Liver (tissue), 9 donors: Measurements from ENCODE around the gene CECR2. TPM values are rescaled to one million over a fixed set of nuclear protein-coding genes. Genes with fewer than 3 reads are reported as not detected.

ENCODE experiments used
- DNase-seq: peaks from one replicate; pipeline ENCODE4 v3.0.0-alpha.2; 2017; ENCODE audit warnings: low spot score
- H3K27ac ChIP-seq, 2 donors: one replicate each; pipeline ENCODE4 v1.7.0; 2013; ENCODE audit warnings: inconsistent platforms in 2 of 2, low read length in 2 of 2, control low read depth in 1 of 2, low read depth in 1 of 2, mild to moderate bottlenecking in 1 of 2
- H3K27me3 ChIP-seq, 4 donors: one replicate each; pipeline versions ENCODE4 v1.6.1 to v1.7.0; 2013; ENCODE audit warnings: low read length in 3 of 4, inconsistent platforms in 1 of 4, mild to moderate bottlenecking in 1 of 4, moderate library complexity in 1 of 4; ENCODE audit not compliant: control insufficient read depth in 4 of 4, insufficient read depth in 4 of 4
- H3K36me3 ChIP-seq, 4 donors: one replicate each; pipeline versions ENCODE4 v1.6.1 to v1.7.0; 2013; ENCODE audit warnings: low read length in 3 of 4, mild to moderate bottlenecking in 3 of 4, low read depth in 1 of 4, moderate library complexity in 1 of 4; ENCODE audit not compliant: control insufficient read depth in 4 of 4, insufficient read depth in 3 of 4
- H3K4me1 ChIP-seq, 4 donors: one replicate each; pipeline versions ENCODE4 v1.6.1 to v1.7.0; 2013; ENCODE audit warnings: low read length in 3 of 4, mild to moderate bottlenecking in 3 of 4, moderate library complexity in 1 of 4; ENCODE audit not compliant: control insufficient read depth in 4 of 4, insufficient read depth in 4 of 4
- H3K4me3 ChIP-seq, 3 donors: one replicate each; pipeline versions ENCODE4 v1.6.1 to v1.7.0; 2013; ENCODE audit warnings: low read length in 3 of 3, control low read depth in 1 of 3, low read depth in 1 of 3, mild to moderate bottlenecking in 1 of 3
- H3K9ac ChIP-seq, 2 donors: one replicate each; pipeline ENCODE4 v1.7.0; 2013; ENCODE audit warnings: low read length in 2 of 2, mild to moderate bottlenecking in 2 of 2, moderate library complexity in 2 of 2, control low read depth in 1 of 2, low read depth in 1 of 2
- H3K9me3 ChIP-seq, 4 donors: one replicate each; pipeline versions ENCODE4 v1.6.1 to v1.7.0; 2013; ENCODE audit warnings: low read length in 3 of 4; ENCODE audit not compliant: control insufficient read depth in 4 of 4
- ATF3 ChIP-seq: IDR thresholded peaks from 2 replicates; pipeline ENCODE4 v1.6.1; 2016; ENCODE audit warnings: antibody characterized with exemption
- CTCF ChIP-seq: fragments of 150-350 bp; IDR thresholded peaks from 2 replicates; pipeline ENCODE4 v1.5.1; 2017; ENCODE audit warnings: improper control_type of control experiment, low read depth, low read length; ENCODE audit not compliant: missing input control
- EGR1 ChIP-seq, 2 donors: IDR thresholded peaks; 2 replicates each; pipeline ENCODE4 v1.6.1; 2016 to 2018; ENCODE audit warnings: antibody characterized with exemption in 2 of 2, low read depth in 2 of 2
- FOXA1 ChIP-seq: IDR thresholded peaks from 2 replicates; pipeline ENCODE4 v1.6.1; 2016; ENCODE audit warnings: antibody characterized with exemption
- FOXA2 ChIP-seq: IDR thresholded peaks from 2 replicates; pipeline ENCODE4 v1.6.1; 2016; ENCODE audit warnings: antibody characterized with exemption
- GABPA ChIP-seq, 2 donors: IDR thresholded peaks in 1 of 2; conservative IDR thresholded peaks in 1 of 2; 2 replicates each; pipeline ENCODE4 v1.6.1; 2016; ENCODE audit warnings: antibody characterized with exemption in 2 of 2, mild to moderate bottlenecking in 1 of 2, moderate library complexity in 1 of 2
- HNF4A ChIP-seq, 2 donors: conservative IDR thresholded peaks; 2 replicates each; pipeline ENCODE4 v1.6.1; 2016; ENCODE audit warnings: antibody characterized with exemption in 2 of 2, mild to moderate bottlenecking in 2 of 2
- HNF4G ChIP-seq: IDR thresholded peaks from 2 replicates; pipeline ENCODE4 v1.6.1; 2016; ENCODE audit warnings: antibody characterized with exemption
- JUND ChIP-seq, 2 donors: IDR thresholded peaks; 2 replicates each; pipeline ENCODE4 v1.6.1; 2016; ENCODE audit warnings: antibody characterized with exemption in 2 of 2
- MAX ChIP-seq: IDR thresholded peaks from 2 replicates; pipeline ENCODE4 v1.6.1; 2016; ENCODE audit warnings: antibody characterized with exemption
- NR2F2 ChIP-seq: IDR thresholded peaks from 2 replicates; pipeline ENCODE4 v1.6.1; 2016; ENCODE audit warnings: antibody characterized with exemption
- REST ChIP-seq: IDR thresholded peaks from 2 replicates; pipeline ENCODE4 v1.6.1; 2016; ENCODE audit warnings: antibody characterized with exemption, mild to moderate bottlenecking
- RXRA ChIP-seq, 2 donors: IDR thresholded peaks; 2 replicates each; pipeline ENCODE4 v1.6.1; 2017 to 2018; ENCODE audit warnings: antibody characterized with exemption in 2 of 2, mild to moderate bottlenecking in 1 of 2
- SP1 ChIP-seq: IDR thresholded peaks from 2 replicates; pipeline ENCODE4 v1.6.1; 2018; ENCODE audit warnings: antibody characterized with exemption, mild to moderate bottlenecking
- TAF1 ChIP-seq: conservative IDR thresholded peaks from 2 replicates; pipeline ENCODE4 v1.6.1; 2016; ENCODE audit warnings: antibody characterized with exemption, mild to moderate bottlenecking
- YY1 ChIP-seq: IDR thresholded peaks from 2 replicates; pipeline ENCODE4 v1.6.1; 2016; ENCODE audit warnings: antibody characterized with exemption, mild to moderate bottlenecking
- ZBTB33 ChIP-seq: IDR thresholded peaks from 2 replicates; pipeline ENCODE4 v1.6.1; 2016; ENCODE audit warnings: antibody characterized with exemption
- WGBS: extraction: QIAGEN DNeasy Blood & Tissue Kit; methylation state at CpG from one replicate; pipeline ENCODE4 v1.1.7; 2013; 5-methylcytosine and 5-hydroxymethylcytosine counted together
- polyA plus RNA-seq, 2 donors: library from polyadenylated mRNA; stranded (reverse) in 1 of 2; unstranded in 1 of 2; fragments of 200-250 nt in 1 of 2; fragments of >200 nt in 1 of 2; fragmentation: Nextera tagmentation in 1 of 2; extraction: Ambion mirVana in 1 of 2; gene quantifications; one replicate each; pipeline versions ENCODE4 v1.2.1 to v1.2.3, GENCODE V29; 2013 to 2015
- total RNA-seq, 2 donors: library from RNA; depleted of rRNA; stranded (reverse); fragments of >200 nt; gene quantifications; one replicate each; pipeline ENCODE4 v1.2.3, GENCODE V29; 2014
- donor health status: healthy.
- donor health status: healthy.
- donor health status: healthy.
- donor health status: healthy.
- donor health status: healthy.

Gene CECR2
- total and polyA plus RNA-seq, 4 donors, result 1.8 to 9.7 (median 2.1) TPM

GRCh38 chr22:17402293-17402692 is 33.0 kb downstream of the CECR2 start:
- no peak overlapping the region for H3K9ac ChIP-seq
- no peaks in the 10 kb centered on the region for H3K9me3 ChIP-seq
- no peaks in the 10 kb centered on the region for H3K27me3 ChIP-seq
- H3K27ac ChIP-seq, result no peak overlapping the region
- H3K36me3 ChIP-seq, result no peaks in the 10 kb centered on the region
- no peak for DNase-seq
- TF ChIP-seq REST (no peak), GABPA (IDR thresholded peaks at IDR 0.05 in 1 of 2, conservative IDR thresholded peaks at IDR 0.05 in 1 of 2) (no peak), HNF4A (conservative IDR thresholded peaks at IDR 0.05) (no peak), JUND (IDR thresholded peaks at IDR 0.05) (no peak), EGR1 (IDR thresholded peaks at IDR 0.05; ENCODE audit: low read depth in 2 of 2) (no peak), RXRA (IDR thresholded peaks at IDR 0.05) (no peak), TAF1 (no peak), FOXA2 (no peak)
- H3K4me3 ChIP-seq, result no peak overlapping the region
- peaks cover 0 to 11% (median 2%) of the 10 kb centered on the region in 4 donors for H3K4me1 ChIP-seq

GRCh38 chr22:17403906-17404305 is 34.6 kb downstream of the CECR2 start:
- TF ChIP-seq HNF4G (no peak), MAX (no peak), CTCF (no peak), ZBTB33 (no peak), TAF1 (no peak), YY1 (no peak), ATF3 (no peak), NR2F2 (no peak), JUND (IDR thresholded peaks at IDR 0.05) (no peak), SP1 (no peak), FOXA1 (no peak), EGR1 (IDR thresholded peaks at IDR 0.05; ENCODE audit: low read depth in 2 of 2) (no peak), GABPA (IDR thresholded peaks at IDR 0.05 in 1 of 2, conservative IDR thresholded peaks at IDR 0.05 in 1 of 2) (no peak), REST (no peak), FOXA2 (no peak), HNF4A (conservative IDR thresholded peaks at IDR 0.05) (no peak), RXRA (IDR thresholded peaks at IDR 0.05) (no peak)
- peaks cover 1 to 17% (median 5%) of the 10 kb centered on the region in 4 donors for H3K4me1 ChIP-seq
- no peak for DNase-seq
- 61% methylated on average over 13 of the region's 13 CpGs for WGBS
- no peak overlapping the region for H3K4me3 ChIP-seq
- no peak overlapping the region for H3K27ac ChIP-seq
- no peak overlapping the region for H3K9ac ChIP-seq
- H3K27me3 ChIP-seq, result no peaks in the 10 kb centered on the region
- H3K36me3 ChIP-seq, result no peaks in the 10 kb centered on the region
- H3K9me3 ChIP-seq, result no peaks in the 10 kb centered on the region
